ENCODE measurements around the gene HOXA7. TPM values are rescaled to one million over a fixed set of nuclear protein-coding genes. Genes with fewer than 3 reads are reported as not detected.

The HOXA7 gene
- total RNA-seq, 1 donor, result not detected

DNA sequence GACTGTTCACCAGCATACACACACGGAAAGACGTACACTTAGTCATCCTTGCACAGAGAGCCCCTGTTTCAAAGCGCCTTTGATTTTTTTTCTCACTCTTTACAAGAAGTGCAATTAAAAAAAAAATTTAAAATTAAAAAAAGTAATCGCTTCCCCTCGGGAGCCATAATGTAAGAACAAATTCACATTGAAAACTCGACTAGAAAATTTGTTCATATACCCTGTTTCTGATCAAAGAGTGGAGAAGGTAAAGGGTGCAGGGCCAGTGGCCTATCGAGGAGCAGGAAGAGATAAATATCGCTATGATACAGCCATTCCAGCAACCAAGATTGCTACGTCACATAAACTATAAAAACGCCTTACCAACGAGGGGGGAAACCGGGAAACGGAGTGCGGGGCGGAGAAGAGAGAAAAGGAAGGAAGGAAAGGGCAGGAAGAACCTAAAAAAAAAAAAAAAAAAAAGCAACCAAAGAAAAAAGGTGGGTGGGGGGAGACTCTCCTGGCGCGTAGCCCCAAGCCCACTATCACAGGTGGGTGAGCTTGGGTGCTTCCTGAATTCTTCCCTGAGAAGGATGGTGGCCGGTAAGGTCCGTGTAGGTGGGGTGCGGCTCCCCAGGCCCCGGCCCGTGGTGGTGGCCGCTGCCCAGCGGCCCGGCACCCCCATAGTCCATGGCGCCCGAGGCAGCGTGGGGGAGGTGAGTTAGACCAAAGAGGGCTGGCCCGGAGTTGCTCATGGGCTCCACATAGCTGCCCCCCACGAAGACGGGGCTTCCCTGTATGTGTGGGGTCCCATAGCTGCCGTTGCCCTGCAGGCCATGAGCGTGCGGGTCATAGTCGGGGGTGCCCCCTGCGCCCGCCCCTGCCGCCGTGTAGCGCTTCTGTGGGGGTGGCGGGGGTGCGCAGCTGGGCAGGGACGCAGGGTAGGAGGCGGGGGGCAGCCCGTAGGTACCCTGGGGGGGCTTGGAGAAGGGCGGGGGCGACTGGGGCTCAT is 48.8 kb downstream of the HOXA7 start:
- TF ChIP-seq, protein P1, sequence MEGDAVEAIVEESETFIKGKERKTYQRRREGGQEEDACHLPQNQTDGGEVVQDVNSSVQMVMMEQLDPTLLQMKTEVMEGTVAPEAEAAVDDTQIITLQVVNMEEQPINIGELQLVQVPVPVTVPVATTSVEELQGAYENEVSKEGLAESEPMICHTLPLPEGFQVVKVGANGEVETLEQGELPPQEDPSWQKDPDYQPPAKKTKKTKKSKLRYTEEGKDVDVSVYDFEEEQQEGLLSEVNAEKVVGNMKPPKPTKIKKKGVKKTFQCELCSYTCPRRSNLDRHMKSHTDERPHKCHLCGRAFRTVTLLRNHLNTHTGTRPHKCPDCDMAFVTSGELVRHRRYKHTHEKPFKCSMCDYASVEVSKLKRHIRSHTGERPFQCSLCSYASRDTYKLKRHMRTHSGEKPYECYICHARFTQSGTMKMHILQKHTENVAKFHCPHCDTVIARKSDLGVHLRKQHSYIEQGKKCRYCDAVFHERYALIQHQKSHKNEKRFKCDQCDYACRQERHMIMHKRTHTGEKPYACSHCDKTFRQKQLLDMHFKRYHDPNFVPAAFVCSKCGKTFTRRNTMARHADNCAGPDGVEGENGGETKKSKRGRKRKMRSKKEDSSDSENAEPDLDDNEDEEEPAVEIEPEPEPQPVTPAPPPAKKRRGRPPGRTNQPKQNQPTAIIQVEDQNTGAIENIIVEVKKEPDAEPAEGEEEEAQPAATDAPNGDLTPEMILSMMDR (IDR thresholded peaks at IDR 0.05; ENCODE audit: insufficient read depth, low read length), result no peak
- peak; percentile 72 for DNase-seq (ENCODE audit: low read depth)
- H3K4me3 ChIP-seq (ENCODE audit: low read depth, low read length), result peak overlapping the region; percentile 55

DNA sequence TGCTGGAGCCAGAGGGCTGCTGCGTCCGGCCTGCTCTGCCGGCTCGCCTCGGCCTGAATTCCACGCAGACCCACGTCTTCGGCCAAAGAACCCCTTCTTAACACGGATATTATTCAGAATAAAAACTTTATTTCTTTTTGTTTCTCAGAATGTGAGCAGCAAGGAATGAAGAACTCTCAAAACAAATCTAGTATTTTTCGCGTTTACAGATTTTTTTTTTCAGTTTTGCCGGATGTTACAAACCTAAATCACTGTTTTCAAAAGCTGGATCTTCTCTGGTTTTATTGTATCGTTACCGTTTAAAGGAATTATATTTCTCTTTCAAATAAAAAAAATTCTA is 49.6 kb downstream of the HOXA7 start:
- peak overlapping the region; percentile 58 for H3K4me3 ChIP-seq (ENCODE audit: low read depth, low read length)
- peak; percentile 45 for DNase-seq (ENCODE audit: low read depth)
- TF ChIP-seq, protein P1 (IDR thresholded peaks at IDR 0.05; ENCODE audit: insufficient read depth, low read length), result no peak

DNA sequence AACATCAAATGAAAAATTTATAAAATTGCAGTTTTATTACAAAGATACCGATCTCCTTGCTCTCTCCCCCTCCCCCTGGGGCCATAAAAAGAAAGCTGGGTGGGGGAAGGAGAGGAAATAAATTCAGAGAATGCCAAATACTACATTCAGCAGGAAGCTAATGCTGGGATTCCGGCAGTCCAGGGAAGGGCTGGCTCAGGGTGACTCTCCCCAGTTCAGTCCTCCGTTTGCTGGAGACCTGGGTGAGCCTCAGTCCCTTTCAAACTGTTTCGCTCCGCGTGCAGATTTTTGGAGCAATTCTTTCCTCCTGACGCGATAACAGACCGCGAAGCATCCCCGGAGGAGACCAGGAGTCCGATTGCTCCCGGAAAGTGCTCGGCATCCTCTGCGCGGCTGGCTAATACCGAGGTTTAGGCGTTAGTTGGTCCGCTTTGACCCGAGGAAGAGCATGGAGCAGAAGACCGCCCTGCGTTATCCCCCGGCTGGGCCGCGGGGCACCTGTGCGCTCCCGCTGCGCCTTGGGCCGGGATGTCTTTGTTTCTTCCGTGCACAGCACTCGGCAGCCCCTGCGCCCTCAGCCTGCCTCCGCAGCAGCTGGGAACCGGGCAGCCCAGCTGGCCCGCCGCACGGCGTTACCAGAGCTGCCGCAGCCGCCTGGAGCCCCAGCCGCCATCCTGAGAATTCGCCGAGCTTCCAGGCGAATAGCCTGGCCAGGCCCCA is 50.1 kb downstream of the HOXA7 start:
- TF ChIP-seq, protein P1 (IDR thresholded peaks at IDR 0.05; ENCODE audit: insufficient read depth, low read length), result no peak
- peak; percentile 62 for DNase-seq (ENCODE audit: low read depth)
- H3K4me3 ChIP-seq (ENCODE audit: low read depth, low read length), result peak overlapping the region; percentile 58

DNA sequence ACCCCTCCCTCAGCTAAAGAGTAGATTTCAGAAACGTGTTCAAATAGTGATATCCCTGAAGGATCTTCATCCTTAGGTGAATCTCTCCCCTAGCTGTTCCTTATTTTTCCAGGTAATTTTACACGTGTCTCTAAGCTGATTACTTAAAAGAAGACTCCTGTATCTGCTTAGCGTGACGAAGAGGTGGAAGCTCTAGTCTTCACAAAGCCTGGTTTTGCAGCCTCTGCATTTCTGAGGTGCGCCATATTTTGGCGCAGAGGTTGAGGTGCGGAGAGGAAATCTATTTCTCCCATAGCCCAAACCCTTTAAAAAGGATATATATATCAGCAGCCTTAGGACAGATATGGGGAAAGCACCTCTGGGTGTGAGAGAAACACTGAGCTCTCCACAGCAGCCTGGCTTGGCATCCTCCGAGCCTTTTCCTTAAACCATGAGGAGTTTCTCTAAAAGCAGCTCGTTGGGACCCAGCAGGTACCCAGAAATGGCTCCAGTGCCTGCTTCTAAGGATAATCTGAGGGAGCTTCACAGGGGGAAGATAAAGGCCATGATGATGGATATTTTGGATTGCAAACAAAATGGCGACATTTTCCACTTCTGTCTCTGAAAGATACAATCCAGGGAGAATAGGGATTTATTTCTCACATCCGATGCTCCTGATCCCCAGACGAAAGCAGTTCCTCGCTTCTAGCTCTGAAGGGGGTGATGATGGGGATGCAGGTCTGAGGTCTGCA is 51.0 kb downstream of the HOXA7 start:
- peak overlapping the region; percentile 31 for H3K4me3 ChIP-seq (ENCODE audit: low read depth, low read length)
- DNase-seq (ENCODE audit: low read depth), result peak; percentile 44
- TF ChIP-seq, protein P1 (IDR thresholded peaks at IDR 0.05; ENCODE audit: insufficient read depth, low read length), result no peak

DNA sequence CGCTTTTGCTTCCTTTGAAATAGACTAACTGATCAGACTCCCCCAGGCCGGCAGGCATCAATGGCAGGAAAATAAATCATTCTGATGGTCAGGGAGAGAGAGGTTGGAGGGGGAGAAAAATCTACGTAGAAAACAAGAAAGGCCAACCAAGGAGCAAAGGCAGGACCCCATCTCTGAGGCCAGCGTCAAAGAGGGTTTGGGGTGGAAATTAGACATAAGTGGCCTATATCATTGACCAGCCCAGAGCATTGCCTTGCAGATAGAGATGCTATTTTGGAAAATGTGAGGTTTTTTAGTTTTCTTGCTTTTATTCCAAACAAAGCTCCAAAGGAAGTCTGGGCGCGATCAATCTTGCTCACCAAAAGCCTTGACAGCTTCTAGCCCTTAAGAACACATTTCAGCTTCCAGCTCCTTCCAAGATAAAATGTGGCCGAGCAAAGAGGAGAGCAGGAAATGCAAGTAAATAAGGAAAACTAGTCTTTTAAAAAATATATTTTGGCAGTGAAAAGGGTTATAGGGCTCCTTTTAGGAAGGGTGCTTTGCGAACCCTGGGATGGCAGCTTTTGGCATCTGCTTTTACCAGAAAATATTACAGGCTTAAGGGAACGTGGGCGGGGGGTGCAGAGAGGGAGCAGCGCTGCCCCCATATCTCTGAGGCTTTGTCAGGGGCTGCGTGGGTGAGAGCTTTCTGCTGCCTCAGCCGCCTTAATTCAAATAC is 52.0 kb downstream of the HOXA7 start:
- peak overlapping the region; percentile 69 for H3K4me3 ChIP-seq (ENCODE audit: low read depth, low read length)
- peak; percentile 88 for DNase-seq (ENCODE audit: low read depth)
- TF ChIP-seq, protein P1 (IDR thresholded peaks at IDR 0.05; ENCODE audit: insufficient read depth, low read length), result no peak

Small RNA genes lying within 50 kb of the gene (small RNA-seq; reads per million reads assigned to genes)
- gene AC004080.5, result not detected
- gene RF02140, result not detected
- not detected for gene RF02141

Other genes with a start within 250 kb of the HOXA7 start
- gene HOXA1, start 60.7 kb downstream of the HOXA7 start, total RNA-seq (ENCODE audit: low replicate concordance), result 0.72 TPM in 1 of 2 replicates, not detected in the other
- 0.16 and 3.6 TPM in 2 replicates for gene HOXA2, start 54.0 kb downstream of the HOXA7 start, total RNA-seq (ENCODE audit: low replicate concordance)
- gene HOXA4, start 25.9 kb downstream of the HOXA7 start, total RNA-seq (ENCODE audit: low replicate concordance), result 0.57 and 0.99 TPM in 2 replicates
- gene HOXA5, start 13.0 kb downstream of the HOXA7 start, total RNA-seq (ENCODE audit: low replicate concordance), result 0.72 and 2.4 TPM in 2 replicates
- not detected in 2 replicates for gene HOXA6, start 8.9 kb downstream of the HOXA7 start, total RNA-seq (ENCODE audit: low replicate concordance)
- 1.2 and 3.5 TPM in 2 replicates for gene HOXA3, start 4.1 kb downstream of the HOXA7 start, total RNA-seq (ENCODE audit: low replicate concordance)
- not detected in 2 replicates for gene HOXA9, start 8.9 kb upstream of the HOXA7 start, total RNA-seq (ENCODE audit: low replicate concordance)
- gene HOXA10, start 17.6 kb upstream of the HOXA7 start, total RNA-seq (ENCODE audit: low replicate concordance), result 0.08 TPM in 1 of 2 replicates, not detected in the other
- not detected in 2 replicates for gene HOXA11, start 28.6 kb upstream of the HOXA7 start, total RNA-seq (ENCODE audit: low replicate concordance)
- gene HOXA13, start 43.4 kb upstream of the HOXA7 start, total RNA-seq (ENCODE audit: low replicate concordance), result not detected in 2 replicates
- not detected in 2 replicates for gene EVX1, start 86.1 kb upstream of the HOXA7 start, total RNA-seq (ENCODE audit: low replicate concordance)

Measured in fibroblast of the aortic adventitia (primary cell).